GM12878 (cell line): ENCODE data around the gene MEGF11. TPM values are rescaled to one million over a fixed set of nuclear protein-coding genes. Genes with fewer than 3 reads are reported as not detected.

Experiments used
- ATAC-seq: fragments of 200-7000 bp; cut with Tn5 transposase; 3 replicates; pipeline ENCODE4 v1.9.1; 2020; ENCODE audit warnings: mild to moderate bottlenecking, moderate library complexity
- BruUV-seq: library from RNA; stranded (reverse); fragments of 400-500 nt; replicated peaks from 2 replicates; lab custom pipeline; 2021; lab: Mats Ljungman, UMichigan
- CTCF ChIA-PET: fragments of 300-600 bp; sonication (Branson Sonifier 250); formaldehyde crosslinking; extraction: SDS; loops from one replicate; lab custom pipeline; 2021; ENCODE audit warnings: inconsistent platforms; lab: Yijun Ruan, JAX
- POLR2A ChIA-PET: fragments of 350-600 bp; formaldehyde crosslinking; extraction: SDS; loops from one replicate; lab custom pipeline; 2021; ENCODE audit warnings: inconsistent platforms; lab: Charles Lee
- RAD21 ChIA-PET: fragments of 300-600 bp; sonication (Branson Sonifier 250); formaldehyde crosslinking; loops from one replicate; lab custom pipeline; 2023; ENCODE audit warnings: antibody characterized with exemption; ENCODE audit not compliant: unreplicated experiment; lab: Charles Lee
- SMC1A ChIA-PET: fragments of 300-600 bp; sonication (Branson Sonifier 250); formaldehyde crosslinking; loops from one replicate; lab custom pipeline; 2023; ENCODE audit not compliant: unreplicated experiment, uncharacterized antibody; lab: Charles Lee
- DNase-seq: peaks from one replicate; pipeline ENCODE4 v3.0.0-alpha.2; 2011; ENCODE audit warnings: low read depth, low spot score
- FAIRE-seq: peaks from 3 replicates; lab custom pipeline; 2011; peaks lifted over from hg19 to GRCh38; lab: Jason Lieb, UNC
- H2AFZ ChIP-seq: 2 replicates; pipeline ENCODE4 v1.6.0; 2011; ENCODE audit warnings: low read depth, low read length, control low read depth; ENCODE audit not compliant: control insufficient read depth
- H3K27ac ChIP-seq: 2 replicates; pipeline ENCODE4 v1.5.1; 2011; ENCODE audit warnings: control low read depth; ENCODE audit not compliant: control insufficient read depth, insufficient read depth
- H3K27me3 ChIP-seq, 2 experiments: replicated peaks in 1 of 2; 2 replicates each; pipeline versions ENCODE4 v1.6.0 to v1.6.1; 2011; ENCODE audit warnings: low read length in 1 of 2; ENCODE audit not compliant: control insufficient read depth in 2 of 2, insufficient read depth in 2 of 2
- H3K36me3 ChIP-seq, 2 experiments: 2 replicates each; pipeline ENCODE4 v1.5.1; 2011; ENCODE audit warnings: low read length in 1 of 2; ENCODE audit not compliant: control insufficient read depth in 2 of 2, insufficient read depth in 2 of 2
- H3K4me1 ChIP-seq: 2 replicates; pipeline ENCODE4 v1.6.1; 2011; ENCODE audit warnings: mild to moderate bottlenecking, low read length, moderate library complexity, mixed read lengths; ENCODE audit not compliant: control insufficient read depth, insufficient read depth
- H3K4me2 ChIP-seq: 2 replicates; pipeline ENCODE4 v1.6.0; 2011; ENCODE audit warnings: control low read depth; ENCODE audit not compliant: control insufficient read depth, insufficient read depth
- H3K4me3 ChIP-seq: fragments of 200-600 bp; sonication (generic); 2 replicates; pipeline ENCODE4 v1.5.1; 2016
- H3K79me2 ChIP-seq: 2 replicates; pipeline ENCODE4 v1.6.0; 2011; ENCODE audit warnings: low read length; ENCODE audit not compliant: control insufficient read depth, insufficient read depth
- H3K9ac ChIP-seq: 2 replicates; pipeline ENCODE4 v1.8.0; 2011; ENCODE audit warnings: low read length, control low read depth, mixed read lengths; ENCODE audit not compliant: control insufficient read depth, insufficient read depth
- H3K9me3 ChIP-seq: replicated peaks from 3 replicates; pipeline ENCODE4 v1.5.1; 2011; ENCODE audit warnings: mild to moderate bottlenecking, low read length; ENCODE audit not compliant: control insufficient read depth, insufficient read depth
- H4K20me1 ChIP-seq: 2 replicates; pipeline ENCODE4 v1.6.0; 2011; ENCODE audit not compliant: control insufficient read depth, insufficient read depth
- BMI1 ChIP-seq: fragments of 450-650 bp; IDR thresholded peaks from 2 replicates; pipeline ENCODE4 v1.6.1; 2016; ENCODE audit warnings: mild to moderate bottlenecking, moderate library complexity, borderline replicate concordance
- HCFC1 ChIP-seq: fragments of 150-350 bp; IDR thresholded peaks from 2 replicates; pipeline ENCODE4 v1.6.1; 2014; ENCODE audit warnings: low read length
- IRF4 ChIP-seq: IDR thresholded peaks from 2 replicates; pipeline ENCODE4 v1.6.1; 2011; ENCODE audit warnings: low read depth, low read length
- KAT2A ChIP-seq: conservative IDR thresholded peaks from 2 replicates; pipeline ENCODE4 v1.6.1; 2011; ENCODE audit warnings: low read depth, low read length; ENCODE audit not compliant: control insufficient read depth
- MYB ChIP-seq: fragments of 150-350 bp; IDR thresholded peaks from 2 replicates; pipeline ENCODE4 v1.6.1; 2014; ENCODE audit warnings: mild to moderate bottlenecking, low read depth, low read length, borderline replicate concordance
- MYC ChIP-seq: IDR thresholded peaks from 2 replicates; pipeline ENCODE4 v1.6.1; 2011; ENCODE audit warnings: mild to moderate bottlenecking, low read length, moderate library complexity, inconsistent platforms; ENCODE audit not compliant: insufficient read depth, insufficient replicate concordance, insufficient read length, severe bottlenecking
- NFIC ChIP-seq: IDR thresholded peaks from 2 replicates; pipeline ENCODE4 v1.6.1; 2012; ENCODE audit warnings: low read depth, mild to moderate bottlenecking, inconsistent platforms, low read length, moderate library complexity
- SMAD5 ChIP-seq: IDR thresholded peaks from 2 replicates; pipeline ENCODE4 v1.6.1; 2016; ENCODE audit warnings: antibody characterized with exemption, low read depth
- SREBF2 ChIP-seq: IDR thresholded peaks from 2 replicates; pipeline ENCODE4 v1.6.1; 2012; ENCODE audit warnings: mild to moderate bottlenecking, low read length
- SUZ12 ChIP-seq: fragments of 200-600 bp; sonication (generic); IDR thresholded peaks from one replicate; pipeline ENCODE4 v1.6.1; 2018; ENCODE audit warnings: antibody characterized with exemption, mild to moderate bottlenecking; ENCODE audit not compliant: unreplicated experiment
- YBX1 ChIP-seq: fragments of 450-650 bp; IDR thresholded peaks from 2 replicates; pipeline ENCODE4 v1.6.1; 2016; ENCODE audit warnings: antibody characterized with exemption
- WGBS: methylation state at CpG from one replicate; pipeline ENCODE4 v1.1.6; 2016; ENCODE audit warnings: low lambda C conversion rate; ENCODE audit not compliant: insufficient replicate concordance, insufficient coverage; ENCODE audit errors: missing lambda C conversion rate; 5-methylcytosine and 5-hydroxymethylcytosine counted together
- in situ Hi-C: fragments of 300-500 bp; cut with MboI; formaldehyde crosslinking; loops from 9 replicates; pipeline ENCODE4 v1.14.3; 2018; ENCODE audit warnings: mixed read lengths
- intact Hi-C: fragments of 100-400 bp; cut with micrococcal nuclease; formaldehyde crosslinking; loops from one replicate; pipeline ENCODE4 v1.14.2; 2022; ENCODE audit not compliant: unreplicated experiment
- polyA plus RNA-seq, 11 experiments: library from polyadenylated mRNA; depleted of rRNA in 4 of 11; unstranded in 6 of 11; stranded (reverse) in 5 of 11; fragments of >200 nt; fragmentation: Nextera tagmentation in 4 of 11; fragmentation: Illumina TruSeq in 1 of 11; extraction: Ambion mirVana in 4 of 11; extraction: Trizol in 1 of 11; gene quantifications; 1 replicate in 1 of 11; 2 replicates in 10 of 11; pipeline versions ENCODE4 v1.2.1 to v1.2.3, GENCODE V29; 2011 to 2016; ENCODE audit warnings: inconsistent platforms in 2 of 11, missing spikeins in 2 of 11, low read depth in 1 of 11
- total RNA-seq, 4 experiments: library from RNA; depleted of rRNA in 3 of 4; stranded (reverse); fragments of >200 nt in 3 of 4; fragmentation: Illumina TruSeq in 1 of 4; extraction: Trizol in 1 of 4; gene quantifications; 2 replicates each; pipeline versions ENCODE4 v1.2.1 to v1.2.3, GENCODE V29; 2013 to 2021
- TF ChIP-seq, protein P1 (sequence below): IDR thresholded peaks from 2 replicates; pipeline ENCODE4 v1.6.1; 2011; ENCODE audit warnings: borderline replicate concordance, low read depth, mild to moderate bottlenecking, moderate library complexity, mixed read lengths, low read length; ENCODE audit not compliant: insufficient read depth; ENCODE audit errors: extremely low read length

Gene MEGF11
- total and polyA plus RNA-seq, 10 of the 15 experiments (the other 5 are each of a cell fraction or from before 2014, with no cell fraction given): 0.03 to 1.7 (median 0.49) TPM

DNA sequence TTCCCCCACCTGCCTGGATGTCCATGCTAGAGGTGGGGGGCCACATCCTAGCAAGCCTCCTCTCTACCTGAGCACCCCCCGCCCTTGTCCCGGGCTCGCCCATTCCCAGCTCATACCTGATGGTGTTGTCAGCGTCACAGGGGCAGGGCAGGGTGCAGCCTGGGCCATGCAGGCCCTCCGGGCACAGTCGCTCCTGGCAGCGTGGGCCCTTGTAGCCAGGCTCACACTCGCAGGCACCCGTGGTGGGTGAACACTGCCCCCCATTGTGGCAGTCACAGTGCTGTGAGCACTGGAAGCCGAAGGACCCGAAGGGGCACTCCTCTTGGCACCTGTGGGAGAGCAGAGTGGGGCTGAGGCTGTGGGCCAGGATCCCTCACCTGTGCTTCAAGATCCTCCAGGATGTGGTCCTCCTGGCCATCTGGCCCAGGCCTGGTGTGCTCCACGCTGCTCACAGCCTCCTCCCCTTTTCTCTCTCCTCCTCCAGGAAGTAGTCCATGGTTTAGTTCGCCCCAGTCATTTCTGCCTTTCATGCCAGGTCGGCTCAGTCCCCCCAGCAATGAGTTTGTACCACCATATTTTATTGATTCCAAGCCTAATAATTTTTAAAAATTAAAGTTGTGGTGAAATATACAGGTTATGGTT is 288.6 kb downstream of the MEGF11 start:
- H3K4me2 ChIP-seq: no peak overlapping the region
- ChIA-PET POLR2A (no interaction called here), RAD21 (no interaction called here), CTCF (no interaction called here), SMC1A (no interaction called here)
- H4K20me1 ChIP-seq: no peaks in the 10 kb centered on the region
- no peaks in the 10 kb centered on the region; a peak in 1 of 4 replicates for H3K27me3 ChIP-seq
- H3K27ac ChIP-seq: no peak overlapping the region
- intact Hi-C loops (no loop called here), in situ Hi-C loops (no loop called here)
- no peaks in the 10 kb centered on the region for H3K79me2 ChIP-seq
- no peak for DNase-seq
- WGBS: 55% methylated on average over 14 of the region's 14 CpGs
- no peaks in the 10 kb centered on the region for H3K36me3 ChIP-seq
- no peaks in the 10 kb centered on the region for H3K4me1 ChIP-seq
- H3K9me3 ChIP-seq: no peaks in the 10 kb centered on the region
- H3K9ac ChIP-seq: no peak overlapping the region
- no peak overlapping the region for H3K4me3 ChIP-seq
- no peak for ATAC-seq
- H2AFZ ChIP-seq: no peak overlapping the region
- no peak for TF ChIP-seq IRF4
- no peak for TF ChIP-seq SREBF2
- no peak for TF ChIP-seq BMI1
- no peak for TF ChIP-seq SMAD5
- TF ChIP-seq NFIC: no peak
- no peak for FAIRE-seq
- no TSS peak for BruUV-seq

DNA sequence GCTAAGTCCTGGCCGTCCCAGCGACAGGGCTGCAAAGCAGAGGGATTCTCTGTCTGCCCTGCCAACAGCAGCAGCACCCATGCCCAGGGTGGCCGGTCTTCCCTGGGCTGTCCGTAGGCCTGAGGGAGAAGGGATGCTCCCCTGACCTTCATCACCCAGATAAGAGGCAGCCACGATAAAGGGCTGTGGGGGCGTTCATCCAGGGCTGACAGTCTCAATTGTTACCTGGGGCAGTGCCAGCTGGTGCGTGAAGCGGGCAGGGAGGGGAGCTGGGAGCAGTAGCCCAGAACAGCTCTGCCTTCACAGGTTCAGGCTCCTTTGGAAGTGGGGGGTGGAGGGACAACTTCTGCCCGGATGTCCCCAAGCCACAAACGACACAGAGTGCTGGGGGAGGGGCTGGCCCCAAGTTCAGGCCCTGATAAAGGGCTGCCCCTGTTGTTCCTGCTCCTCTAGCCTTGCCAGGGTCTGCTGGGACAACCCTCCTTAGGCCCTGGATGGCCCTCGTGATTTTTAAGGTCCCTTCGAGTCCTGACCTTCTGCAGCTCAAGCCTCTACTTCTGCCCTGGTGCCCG is 289.6 kb downstream of the MEGF11 start:
- Histone ChIP-seq H3K4me3 (no peak overlapping the region), H3K9ac (no peak overlapping the region), H3K4me2 (no peak overlapping the region), H2AFZ (no peak overlapping the region), H3K79me2 (no peaks in the 10 kb centered on the region), H3K4me1 (no peaks in the 10 kb centered on the region), H3K27ac (no peak overlapping the region), H3K36me3 (no peaks in the 10 kb centered on the region), H3K27me3 (no peaks in the 10 kb centered on the region; a peak in 1 of 4 replicates), H4K20me1 (no peaks in the 10 kb centered on the region), H3K9me3 (no peaks in the 10 kb centered on the region)
- TF ChIP-seq MYC: no peak
- TF ChIP-seq MYB: no peak
- TF ChIP-seq, protein P1, sequence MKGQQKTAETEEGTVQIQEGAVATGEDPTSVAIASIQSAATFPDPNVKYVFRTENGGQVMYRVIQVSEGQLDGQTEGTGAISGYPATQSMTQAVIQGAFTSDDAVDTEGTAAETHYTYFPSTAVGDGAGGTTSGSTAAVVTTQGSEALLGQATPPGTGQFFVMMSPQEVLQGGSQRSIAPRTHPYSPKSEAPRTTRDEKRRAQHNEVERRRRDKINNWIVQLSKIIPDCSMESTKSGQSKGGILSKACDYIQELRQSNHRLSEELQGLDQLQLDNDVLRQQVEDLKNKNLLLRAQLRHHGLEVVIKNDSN: no peak
- TF ChIP-seq HCFC1: no peak
- no peak for TF ChIP-seq SUZ12
- no peak for TF ChIP-seq SREBF2
- TF ChIP-seq KAT2A: no peak
- no peak for TF ChIP-seq YBX1
- ATAC-seq (no peak; the same call in 2 of the 3 replicates), FAIRE-seq (no peak), DNase-seq (no peak)
- BruUV-seq: no TSS peak
- ChIA-PET RAD21 (no interaction called here), CTCF (interaction anchor here (0.6 to 1.3 kb wide), 2 partner anchors 9 to 441 kb away, joined by 3 to 5 read pairs; no protein-coding TSS in a partner anchor), POLR2A (no interaction called here), SMC1A (no interaction called here)
- in situ Hi-C loops (no loop called here), intact Hi-C loops (no loop called here)
- WGBS: 40% methylated on average over 13 of the region's 13 CpGs
